GM12873 (cell line): ENCODE results near the gene CPM.
A peak's percentile ranks its signal among the peaks of the same experiment; 100 is the strongest.

ENCODE experiments used
- CTCF ChIP-seq: IDR thresholded peaks from 2 replicates; pipeline ENCODE4 v1.5.1; 2012; ENCODE audit warnings: low read depth, mild to moderate bottlenecking, moderate library complexity, low read length, control low read depth; ENCODE audit not compliant: insufficient read depth; ENCODE audit errors: missing control alignments

CPM gene

DNA sequence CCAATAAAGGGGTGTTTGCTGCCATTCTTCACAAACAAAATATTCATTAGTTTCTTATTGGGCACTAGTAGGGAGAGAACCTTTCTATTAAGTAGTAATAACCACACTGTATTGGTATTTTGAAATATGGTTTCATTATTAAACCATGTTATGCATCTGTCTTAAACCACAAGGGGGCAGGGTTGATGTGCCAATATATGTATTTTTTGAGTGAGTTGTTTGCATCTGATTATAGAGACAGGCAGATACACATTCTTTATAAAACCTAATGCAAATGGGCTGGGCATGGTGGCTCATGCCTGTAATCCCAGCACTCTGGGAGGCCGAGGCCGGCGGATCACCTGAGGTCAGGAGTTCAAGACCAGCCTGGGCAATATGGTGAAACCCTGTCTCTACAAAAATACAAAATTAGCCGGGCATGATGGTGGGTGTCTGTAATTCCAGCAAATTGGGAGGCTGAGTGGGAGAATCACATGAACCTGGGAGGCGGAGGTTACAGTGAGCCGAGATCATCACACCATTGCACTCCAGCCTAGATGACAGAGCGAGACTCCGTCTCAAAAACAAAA is 69.0 kb downstream of the CPM start:
- TF ChIP-seq CTCF: peak; percentile 50

- TF ChIP-seq CTCF: no peak
Observed at GRCh38 chr12:68863109-68863770, 69.7 kb downstream of the CPM start.

- TF ChIP-seq CTCF: no peak
Observed at GRCh38 chr12:68861890-68862289, 71.1 kb downstream of the CPM start.

- TF ChIP-seq CTCF: no peak
Observed at GRCh38 chr12:68856510-68856909, 76.5 kb downstream of the CPM start.

DNA sequence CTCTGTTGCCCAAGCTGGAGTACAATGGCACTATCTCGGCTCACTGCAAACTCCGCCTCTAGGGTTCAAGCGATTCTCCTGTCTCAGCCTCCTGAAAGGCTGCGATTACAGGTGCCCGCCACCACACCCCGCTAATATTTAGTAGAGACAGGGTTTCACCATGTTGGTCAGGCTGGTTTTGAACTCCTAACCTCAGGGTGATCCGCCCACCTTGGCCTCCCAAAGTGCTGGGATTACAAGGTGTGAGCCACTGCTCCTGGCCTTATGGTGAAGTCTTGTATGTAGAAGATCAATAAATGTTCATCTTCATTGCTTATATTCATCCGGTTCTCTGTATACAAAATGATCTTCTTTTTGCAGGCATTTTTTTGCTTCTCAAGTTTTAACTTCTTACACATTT is 77.2 kb downstream of the CPM start:
- no peak for TF ChIP-seq CTCF

DNA sequence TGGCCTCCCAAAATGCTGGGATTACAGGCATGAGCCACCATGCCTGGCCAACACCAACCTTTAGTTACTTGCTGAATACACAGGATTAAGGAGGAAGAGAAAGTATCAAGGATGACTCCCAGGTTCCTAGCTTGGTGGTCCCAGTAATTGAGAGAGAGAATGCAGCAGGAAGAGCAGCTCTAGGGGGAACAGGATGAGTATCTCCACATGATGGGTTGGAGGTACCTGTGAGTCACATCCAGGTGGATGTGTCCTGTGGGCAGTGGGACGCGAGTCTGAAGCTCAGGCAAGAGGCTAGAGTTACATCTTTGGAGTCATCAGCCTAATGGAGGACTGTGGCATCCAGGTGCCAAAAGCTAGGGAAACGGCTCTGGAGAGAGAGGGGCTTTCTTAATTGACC is 77.9 kb downstream of the CPM start:
- no peak for TF ChIP-seq CTCF

DNA sequence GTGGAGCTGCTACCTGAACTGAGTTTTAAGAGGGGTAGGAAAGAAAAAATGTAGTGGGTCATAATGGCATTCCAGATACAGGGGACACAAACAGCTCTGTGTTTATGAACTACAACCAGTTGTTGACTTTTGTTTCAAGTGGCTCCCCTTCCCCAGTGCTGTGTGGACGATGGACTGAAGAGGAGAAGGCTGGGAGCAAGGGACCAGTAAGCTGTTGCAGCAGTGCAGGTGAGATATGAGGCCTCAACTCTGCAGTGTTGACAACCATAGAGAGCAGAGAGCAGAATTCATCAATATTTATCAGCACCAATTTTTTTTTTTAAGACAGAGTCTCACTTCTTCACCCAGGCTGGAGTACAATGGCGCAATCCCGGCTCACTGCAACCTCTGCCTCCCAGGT is 78.4 kb downstream of the CPM start:
- no peak for TF ChIP-seq CTCF

GRCh38 chr12:68854078-68854468 is 78.9 kb downstream of the CPM start:
- TF ChIP-seq CTCF: no peak
